Mammary epithelial cell (primary cell): ENCODE results near the gene SORCS2.

Experiments used
- EZH2 ChIP-seq: IDR thresholded peaks from 2 replicates; pipeline ENCODE4 v1.6.1; 2012; ENCODE audit warnings: low read length, inconsistent platforms, borderline replicate concordance
- TF ChIP-seq, protein P1 (sequence below), 2 donors: IDR thresholded peaks in 1 of 2; conservative IDR thresholded peaks in 1 of 2; 2 replicates each; pipeline ENCODE4 v1.5.1; 2011 to 2012; ENCODE audit warnings: inconsistent platforms in 2 of 2, low read length in 2 of 2, mild to moderate bottlenecking in 2 of 2, control low read depth in 1 of 2, low read depth in 1 of 2; ENCODE audit not compliant: insufficient read depth in 1 of 2; ENCODE audit errors: extremely low read depth in 1 of 2

DNA sequence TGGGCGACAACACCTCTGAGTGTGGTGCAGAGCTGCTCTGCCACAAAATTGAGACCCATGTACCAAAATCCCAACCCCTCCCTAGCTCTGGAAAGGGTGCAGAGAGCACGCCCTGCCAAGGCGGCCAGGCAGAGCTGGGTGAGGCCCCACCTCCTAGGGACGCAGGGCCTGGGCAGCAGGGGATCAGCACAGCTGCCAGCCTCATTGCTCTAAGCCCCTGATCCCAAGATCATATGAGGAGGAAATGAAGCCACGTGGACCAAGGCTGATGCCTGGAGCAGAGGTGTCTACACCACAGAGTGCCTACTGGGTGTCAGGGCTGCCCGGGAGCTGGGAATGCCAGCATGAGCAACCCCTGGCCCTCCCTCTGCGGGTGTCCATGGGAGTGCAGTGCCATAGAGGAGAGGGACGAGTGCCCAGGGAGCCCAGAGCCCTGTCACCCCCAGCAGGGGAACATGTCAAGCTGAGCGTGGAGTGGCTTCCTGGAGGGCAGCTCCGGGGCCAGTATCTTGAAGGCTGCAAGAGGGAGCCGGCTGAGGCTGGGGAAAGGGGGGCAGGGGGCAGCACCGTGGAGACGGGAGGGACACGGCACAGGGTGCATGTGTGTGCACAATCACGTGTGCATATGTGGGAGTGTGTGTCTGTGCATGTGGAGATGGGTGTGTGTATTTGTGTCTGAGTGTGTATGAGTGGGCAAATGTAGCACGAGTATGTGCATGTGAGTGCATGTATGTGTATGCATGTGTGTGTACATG is 306.3 kb downstream of the SORCS2 start:
- TF ChIP-seq, protein P1, sequence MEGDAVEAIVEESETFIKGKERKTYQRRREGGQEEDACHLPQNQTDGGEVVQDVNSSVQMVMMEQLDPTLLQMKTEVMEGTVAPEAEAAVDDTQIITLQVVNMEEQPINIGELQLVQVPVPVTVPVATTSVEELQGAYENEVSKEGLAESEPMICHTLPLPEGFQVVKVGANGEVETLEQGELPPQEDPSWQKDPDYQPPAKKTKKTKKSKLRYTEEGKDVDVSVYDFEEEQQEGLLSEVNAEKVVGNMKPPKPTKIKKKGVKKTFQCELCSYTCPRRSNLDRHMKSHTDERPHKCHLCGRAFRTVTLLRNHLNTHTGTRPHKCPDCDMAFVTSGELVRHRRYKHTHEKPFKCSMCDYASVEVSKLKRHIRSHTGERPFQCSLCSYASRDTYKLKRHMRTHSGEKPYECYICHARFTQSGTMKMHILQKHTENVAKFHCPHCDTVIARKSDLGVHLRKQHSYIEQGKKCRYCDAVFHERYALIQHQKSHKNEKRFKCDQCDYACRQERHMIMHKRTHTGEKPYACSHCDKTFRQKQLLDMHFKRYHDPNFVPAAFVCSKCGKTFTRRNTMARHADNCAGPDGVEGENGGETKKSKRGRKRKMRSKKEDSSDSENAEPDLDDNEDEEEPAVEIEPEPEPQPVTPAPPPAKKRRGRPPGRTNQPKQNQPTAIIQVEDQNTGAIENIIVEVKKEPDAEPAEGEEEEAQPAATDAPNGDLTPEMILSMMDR (conservative IDR thresholded peaks at IDR 0.05 in 1 of 2, IDR thresholded peaks at IDR 0.05 in 1 of 2; ENCODE audit: extremely low read depth in 1 of 2, insufficient read depth in 1 of 2, low read depth in 1 of 2, low read length in 2 of 2), result no peak
- TF ChIP-seq EZH2, result no peak
